ENCODE results near the gene TREM1.

The TREM1 gene

GRCh38 chr6:41294214-41294872, 7.9 kb upstream of the TREM1 start:
- no peak for DNase-seq

DNA sequence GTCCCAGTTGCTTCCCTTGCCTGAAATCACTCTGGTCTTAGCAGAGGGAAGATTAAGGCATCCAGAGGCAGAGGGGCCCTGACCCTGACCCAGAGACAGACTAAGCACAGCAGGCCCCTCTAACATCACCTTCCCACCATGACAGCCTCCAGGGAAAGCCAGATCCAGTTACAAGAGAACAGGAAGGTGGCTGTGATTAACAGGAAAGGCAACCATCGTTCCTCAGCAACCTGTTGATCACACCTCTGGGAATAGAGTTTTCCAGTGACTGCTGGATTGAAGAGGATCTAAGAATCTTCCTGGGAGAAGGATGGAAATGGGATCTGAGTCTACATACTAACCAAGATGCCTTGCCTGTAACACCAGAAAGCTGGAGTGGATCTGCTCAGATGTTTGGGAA, 5.2 kb upstream of the TREM1 start:
- no peak for DNase-seq

DNA sequence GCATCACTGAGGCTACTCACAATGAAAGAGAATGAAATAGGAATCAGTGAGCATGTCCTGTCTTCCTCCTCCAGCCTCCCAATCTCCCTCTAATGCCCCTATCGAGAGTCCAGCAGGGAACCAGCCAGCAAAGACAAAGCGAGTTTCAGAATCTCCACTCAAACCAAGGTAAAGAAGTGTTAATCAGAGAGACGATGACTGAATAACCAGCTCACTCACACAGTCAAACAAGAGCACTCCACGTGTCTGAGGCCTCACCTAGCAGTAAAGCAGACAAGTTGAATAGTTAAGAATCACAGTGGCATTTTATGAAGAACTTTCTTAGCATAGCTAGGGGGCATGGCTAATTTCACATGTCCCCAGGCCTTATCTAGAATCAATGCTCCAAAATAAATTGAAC, 3.3 kb upstream of the TREM1 start:
- DNase-seq: no peak

DNA sequence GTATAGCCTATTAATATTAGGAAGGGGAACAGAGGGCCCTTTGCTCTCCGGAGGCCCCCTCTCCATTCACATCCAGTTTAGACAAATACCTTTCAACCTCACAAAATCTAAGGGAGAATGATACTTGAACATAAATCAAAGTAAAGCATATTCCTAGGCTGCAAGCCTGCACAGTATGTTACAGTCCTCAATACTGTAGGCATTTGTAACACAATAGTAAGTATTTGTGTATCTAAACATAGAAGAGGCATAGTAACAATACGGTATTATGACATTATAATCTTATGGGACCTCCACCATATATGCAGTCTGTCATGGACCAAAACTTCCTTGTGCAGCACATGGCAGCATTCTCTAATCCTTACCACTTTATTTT, 2.3 kb upstream of the TREM1 start:
- DNase-seq: no peak

- DNase-seq: peak; percentile 49
Observed at GRCh38 chr6:41288030-41288753, 1.7 kb upstream of the TREM1 start.

GRCh38 chr6:41284726-41285125, 1.8 kb downstream of the TREM1 start:
- DNase-seq: no peak

- no peak for DNase-seq
Observed at GRCh38 chr6:41283600-41283999, 2.9 kb downstream of the TREM1 start.

- no peak for DNase-seq
Observed at GRCh38 chr6:41280381-41281057, 6.0 kb downstream of the TREM1 start.

GRCh38 chr6:41278699-41279405, 7.6 kb downstream of the TREM1 start:
- peak; percentile 57 for DNase-seq

DNA sequence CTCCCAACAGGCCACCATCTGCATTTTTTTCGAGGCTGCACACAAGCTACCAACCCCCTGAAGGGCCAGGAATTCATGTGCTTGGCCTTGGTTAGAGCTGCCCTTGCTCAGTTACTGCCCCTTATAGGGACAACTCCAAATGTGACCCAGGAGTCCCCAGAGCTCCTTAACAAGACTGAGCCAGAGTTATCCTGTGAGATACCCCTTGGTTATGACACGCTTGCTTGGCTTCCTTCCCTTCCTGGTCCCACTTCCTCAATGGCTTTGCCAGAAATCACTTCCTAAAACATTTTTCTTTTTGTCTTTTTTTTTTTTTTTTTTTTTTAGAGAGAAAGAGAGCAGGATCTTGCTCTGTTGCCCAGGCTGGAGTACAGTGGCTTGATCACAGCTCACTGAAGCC, 8.9 kb downstream of the TREM1 start:
- no peak for DNase-seq

- DNase-seq: no peak
Observed at GRCh38 chr6:41275489-41275888, 11.0 kb downstream of the TREM1 start.

DNA sequence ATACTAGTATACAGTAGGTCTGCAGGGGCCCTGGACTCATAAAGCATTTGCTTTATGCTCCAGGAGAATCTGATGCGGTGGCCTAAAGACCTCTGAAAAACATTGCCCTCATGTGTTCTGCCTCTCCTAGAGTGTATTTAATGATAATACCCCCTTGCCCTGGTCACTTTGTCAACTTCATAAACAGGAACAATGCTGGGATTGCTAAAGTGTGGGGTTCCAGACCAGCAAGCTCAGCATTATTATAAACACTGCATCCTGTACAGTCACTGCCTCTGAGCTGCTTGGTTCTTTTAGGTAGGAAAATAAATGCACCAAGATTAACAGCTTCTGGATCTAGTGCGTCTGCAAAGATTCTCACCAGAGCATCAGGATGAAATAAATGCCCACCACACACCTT, 12.2 kb downstream of the TREM1 start:
- DNase-seq: no peak

DNA sequence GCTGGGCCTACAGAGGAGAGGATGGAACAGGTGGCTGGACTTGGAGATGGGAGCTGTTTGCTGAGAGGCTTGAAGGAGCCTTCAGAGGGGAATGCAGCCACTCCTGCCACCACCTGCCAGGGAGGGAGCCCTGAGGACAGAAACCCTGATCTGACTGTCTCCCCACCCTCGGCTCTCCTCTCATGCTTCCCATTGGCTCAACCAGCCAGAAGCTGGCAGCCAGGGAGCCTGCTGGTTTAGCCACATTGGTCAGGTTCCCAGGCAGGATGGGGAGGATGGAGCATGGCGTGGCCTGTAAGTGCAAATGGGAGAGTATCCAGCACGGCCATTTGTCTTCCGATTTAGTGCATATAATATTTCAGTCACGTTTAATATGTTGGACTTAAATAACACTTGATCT, 12.8 kb downstream of the TREM1 start:
- DNase-seq: no peak

- no peak for DNase-seq
Observed at GRCh38 chr6:41272591-41273240, 13.8 kb downstream of the TREM1 start.

DNA sequence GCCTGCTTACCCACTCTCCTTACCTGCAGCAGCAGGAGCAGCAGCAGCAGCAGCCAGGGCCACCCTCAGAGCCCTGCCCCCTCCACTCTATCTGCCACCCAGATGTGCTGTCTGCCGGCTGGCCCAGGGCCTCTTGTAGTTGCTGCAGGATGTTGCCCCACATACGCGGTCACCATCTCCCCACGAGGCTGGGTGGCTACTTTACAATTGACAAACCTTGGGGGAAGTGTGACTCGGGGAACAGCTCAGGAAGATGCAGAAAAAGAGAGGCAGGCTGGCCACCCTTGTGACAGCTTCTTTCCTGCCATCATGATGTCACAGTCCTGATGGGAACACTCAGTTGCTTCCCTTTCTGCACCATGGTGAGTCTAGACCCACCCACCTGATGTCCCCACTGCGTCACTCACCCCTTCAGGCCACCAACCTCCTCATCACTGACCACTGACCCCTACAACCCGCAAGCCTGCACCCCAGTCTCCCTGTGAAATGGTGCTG, 14.5 kb downstream of the TREM1 start:
- no peak for DNase-seq

- no peak for DNase-seq
Observed at GRCh38 chr6:41269716-41270115, 16.8 kb downstream of the TREM1 start.

DNA sequence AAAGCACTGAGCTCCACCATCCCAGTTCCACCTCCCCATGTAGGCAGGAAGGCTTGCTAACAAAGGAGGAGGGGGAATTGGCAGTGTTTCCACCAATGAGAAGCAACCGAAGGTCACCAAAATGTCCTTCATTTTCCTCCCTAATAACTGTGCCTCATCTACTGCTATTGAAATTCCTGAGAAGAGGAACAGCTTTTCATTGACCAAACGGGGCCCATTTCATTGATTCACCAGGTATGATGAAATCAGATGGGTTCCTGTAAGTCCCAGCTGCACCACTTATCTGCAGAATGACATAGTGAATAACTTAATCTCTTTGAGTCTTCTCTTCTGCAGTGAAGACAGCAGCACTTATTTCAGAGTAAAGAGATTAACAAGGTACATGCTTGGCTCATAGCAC, 17.3 kb downstream of the TREM1 start:
- no peak for DNase-seq

GRCh38 chr6:41268478-41268877, 18.0 kb downstream of the TREM1 start:
- DNase-seq: no peak

GRCh38 chr6:41266541-41266940, 19.9 kb downstream of the TREM1 start:
- no peak for DNase-seq

GRCh38 chr6:41263267-41263666, 23.2 kb downstream of the TREM1 start:
- no peak for DNase-seq

GRCh38 chr6:41262401-41262800, 24.1 kb downstream of the TREM1 start:
- DNase-seq: no peak

DNA sequence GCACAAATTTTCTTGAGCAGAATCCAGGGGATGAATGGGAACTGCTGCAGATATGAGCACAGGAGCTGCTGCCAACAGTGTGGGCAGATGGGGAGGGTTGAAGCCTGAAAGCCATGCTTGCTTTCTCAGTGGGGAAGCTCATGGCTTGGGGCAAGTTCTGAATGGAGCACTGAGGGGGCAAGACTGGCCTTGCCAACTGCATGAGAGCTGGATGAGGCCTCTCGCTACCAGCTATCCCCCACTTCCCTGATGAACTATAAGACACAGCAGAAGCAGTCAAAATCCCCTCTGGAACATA, 28.3 kb downstream of the TREM1 start:
- no peak for DNase-seq
